HG02623 (cell line): Measurements from ENCODE around the gene KPNA1.

Experiments used
- ATAC-seq: cut with Tn5 transposase; IDR thresholded peaks from one replicate; pipeline ENCODE4 v1.9.1; 2021; ENCODE audit warnings: moderate library complexity; ENCODE audit not compliant: unreplicated experiment

The KPNA1 gene

GRCh38 chr3:122514123-122515019 lies at the start of gene KPNA1:
TSS of gene KPNA1 (minus strand) at chr3:122514939. CDS start at chr3:122496565, 18,374 bp downstream.
- ATAC-seq, result peak; percentile 88

- ATAC-seq, result peak; percentile 68
Measured at GRCh38 chr3:122564155-122564912, 49.6 kb upstream of the KPNA1 start, which contains the start of the genes DTX3L and PARP9. TSS of gene DTX3L (plus strand) at chr3:122564338. CDS start at chr3:122564427, 89 bp downstream. TSS of gene PARP9 (minus strand) at chr3:122564300. CDS start at chr3:122559620, 4,680 bp downstream.

- ATAC-seq, result no peak
Measured at GRCh38 chr3:122563717-122564025, 48.9 kb upstream of the KPNA1 start.

- ATAC-seq, result no peak
Measured at GRCh38 chr3:122562923-122563716, 48.4 kb upstream of the KPNA1 start.

DNA sequence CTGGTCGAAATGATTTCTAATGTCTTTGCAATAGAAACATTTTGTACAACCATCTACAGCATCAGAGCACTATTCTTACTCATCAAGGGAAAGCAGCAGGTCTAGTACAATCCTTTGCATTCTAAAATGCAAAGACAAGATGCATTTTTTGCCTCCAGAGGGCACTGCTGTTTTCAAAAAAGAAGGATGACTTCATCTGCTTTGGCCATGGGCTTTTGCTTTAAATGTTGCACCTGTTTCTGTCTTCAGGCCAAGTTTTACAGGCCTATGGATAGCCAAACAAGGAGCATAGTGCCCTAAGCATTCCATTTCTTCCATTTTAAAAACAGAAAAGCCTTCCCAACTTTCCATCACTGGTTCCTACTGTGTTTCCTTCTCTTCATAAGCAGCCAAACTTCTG lies 45.9 kb upstream of the KPNA1 start:
- ATAC-seq, result peak; percentile 24

DNA sequence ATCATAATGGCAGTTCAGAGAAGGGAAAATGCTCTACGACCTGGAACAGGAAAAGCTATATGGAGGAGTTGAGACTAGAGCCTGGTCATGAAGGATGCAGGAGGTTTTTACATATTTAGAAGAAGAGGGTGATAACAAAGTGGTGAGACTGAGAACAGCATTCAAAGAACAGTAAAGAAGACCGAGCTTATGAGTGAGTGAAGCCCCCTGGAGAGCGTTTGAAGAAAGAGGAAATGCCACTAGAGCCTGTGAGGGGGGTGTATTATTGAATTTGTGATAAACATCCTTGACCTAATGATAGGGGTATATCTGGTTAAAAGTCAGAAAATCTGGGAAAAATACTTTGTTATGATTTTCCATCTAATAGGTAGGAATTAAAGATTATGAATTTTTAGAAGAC lies 45.2 kb upstream of the KPNA1 start:
- ATAC-seq, result no peak

- ATAC-seq, result no peak
Measured at GRCh38 chr3:122558605-122559004, 43.9 kb upstream of the KPNA1 start.

DNA sequence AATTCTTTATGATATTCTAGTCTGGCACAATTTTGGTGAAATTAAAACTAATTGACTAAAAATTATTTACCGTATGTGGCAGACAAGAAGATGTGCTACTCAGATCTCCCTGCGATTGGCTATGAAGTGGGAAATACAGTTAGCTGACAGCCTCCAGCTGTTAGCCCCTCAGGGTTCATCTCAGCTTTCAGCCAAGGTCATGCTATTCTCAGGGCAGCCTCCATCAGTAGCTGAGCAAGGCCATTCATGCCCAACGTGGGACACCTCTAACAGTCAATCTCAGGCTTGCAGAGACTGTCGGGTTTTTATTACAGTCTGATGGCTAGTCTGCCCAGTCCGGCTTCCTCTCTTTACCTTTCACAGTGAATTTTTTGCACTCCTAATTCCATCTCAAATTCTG lies 42.6 kb upstream of the KPNA1 start:
- no peak for ATAC-seq

- ATAC-seq, result no peak
Measured at GRCh38 chr3:122555275-122556071, 40.7 kb upstream of the KPNA1 start.

- ATAC-seq, result no peak
Measured at GRCh38 chr3:122553171-122553570, 38.4 kb upstream of the KPNA1 start.

GRCh38 chr3:122548619-122549018 lies 33.9 kb upstream of the KPNA1 start:
- ATAC-seq, result no peak

- no peak for ATAC-seq
Measured at GRCh38 chr3:122548076-122548475, 33.3 kb upstream of the KPNA1 start.

DNA sequence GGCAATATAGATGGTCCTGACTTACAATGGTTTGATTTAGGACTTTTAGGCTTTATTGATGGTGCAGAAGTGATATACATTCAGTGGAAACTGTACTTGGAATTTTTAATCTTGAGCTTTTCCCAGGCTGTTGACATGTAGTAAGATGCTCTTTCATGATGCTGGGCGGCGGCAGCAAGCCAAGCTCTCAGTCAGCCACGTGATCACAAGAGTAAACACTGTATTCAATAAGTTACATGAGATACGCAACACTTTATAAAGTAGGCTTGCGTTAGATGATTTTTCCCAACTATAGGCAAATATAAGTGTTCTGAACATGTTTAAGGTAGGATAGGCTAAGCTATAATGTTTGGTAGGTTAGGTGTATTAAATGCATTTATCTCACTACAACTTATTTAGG lies 31.4 kb upstream of the KPNA1 start:
- no peak for ATAC-seq

DNA sequence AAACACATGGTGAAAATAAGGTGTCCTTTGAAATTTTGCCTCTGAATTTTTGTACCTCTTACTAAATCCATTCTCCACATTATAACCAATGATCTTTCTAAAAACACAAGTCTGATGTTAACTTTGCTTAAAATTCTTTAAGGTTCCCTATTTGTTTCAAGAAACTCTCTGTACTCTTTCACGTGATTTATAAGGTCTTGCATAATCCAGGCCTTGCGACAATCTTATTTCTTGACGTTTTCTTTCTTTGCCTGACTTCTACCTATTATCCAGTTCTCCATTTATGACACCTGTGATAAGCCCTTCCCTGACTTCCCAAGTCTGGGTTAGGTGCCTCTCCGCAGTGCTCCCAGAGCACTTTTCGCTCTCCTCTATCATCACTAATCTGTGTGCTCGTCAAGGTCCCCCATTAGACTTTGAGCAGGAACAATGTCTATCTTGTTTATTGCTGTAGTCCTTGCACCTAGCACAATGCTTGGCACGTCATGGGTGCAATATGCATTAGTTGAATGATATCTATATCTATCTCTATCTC lies 24.3 kb upstream of the KPNA1 start:
- ATAC-seq, result no peak

DNA sequence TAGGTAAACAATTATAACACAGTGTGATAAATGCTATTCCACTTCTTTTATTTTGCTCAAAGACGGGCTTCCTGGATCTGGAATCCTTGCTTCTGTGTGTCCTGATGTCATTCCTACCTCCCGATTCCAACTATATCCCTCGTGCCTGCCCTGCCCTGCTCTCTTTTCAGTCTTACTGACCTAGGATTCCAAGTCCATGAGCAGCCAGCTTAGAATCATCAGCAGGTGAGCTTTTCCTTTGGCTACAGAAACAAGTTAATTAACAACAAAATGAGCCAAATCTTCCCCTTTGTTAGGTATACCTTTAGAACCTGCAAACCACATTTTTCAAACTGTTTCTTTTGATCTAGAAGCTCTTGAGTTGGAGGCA lies 21.9 kb upstream of the KPNA1 start:
- ATAC-seq, result no peak

DNA sequence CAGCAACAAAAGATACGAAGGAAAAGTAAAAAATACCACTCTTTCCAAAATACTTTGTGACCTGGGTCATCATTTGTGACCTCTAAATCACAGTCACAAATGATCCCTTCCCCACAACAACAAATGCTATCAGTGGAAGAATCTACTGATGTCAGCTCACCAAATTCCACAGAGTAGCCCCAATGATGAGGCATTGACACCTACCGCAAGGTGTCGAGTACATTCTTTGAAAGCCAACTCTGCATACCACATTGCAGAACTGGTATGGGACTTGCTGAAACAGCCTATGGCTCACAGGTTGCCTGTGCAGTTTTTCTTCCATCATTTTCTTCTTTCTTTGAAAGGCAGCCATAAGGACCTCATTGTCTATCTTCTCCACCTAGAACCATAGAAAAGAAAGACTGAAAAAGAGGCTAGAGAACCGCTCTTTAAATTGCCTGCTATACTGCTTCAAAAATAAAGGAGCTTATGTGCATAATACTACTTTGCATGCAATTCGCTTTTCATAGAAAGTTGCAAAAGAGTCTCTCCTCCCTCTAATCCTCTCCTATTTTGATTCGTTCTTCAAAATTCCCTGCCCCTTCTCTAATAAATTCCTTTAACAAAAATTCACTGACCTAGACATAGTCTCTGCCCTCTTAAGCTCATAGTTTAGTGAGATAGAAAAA lies 21.4 kb upstream of the KPNA1 start:
- no peak for ATAC-seq

- ATAC-seq, result peak; percentile 98
Measured at GRCh38 chr3:122533931-122534334, 19.2 kb upstream of the KPNA1 start.

GRCh38 chr3:122533480-122533879 lies 18.7 kb upstream of the KPNA1 start:
- no peak for ATAC-seq

- ATAC-seq, result no peak
Measured at GRCh38 chr3:122530164-122530563, 15.4 kb upstream of the KPNA1 start.

- no peak for ATAC-seq
Measured at GRCh38 chr3:122523317-122523716, 8.6 kb upstream of the KPNA1 start.
